ENCODE measurements around the gene ODAD2. TPM values are rescaled to one million over a fixed set of nuclear protein-coding genes. Genes with fewer than 3 reads are reported as not detected.

Gene ODAD2, protein sequence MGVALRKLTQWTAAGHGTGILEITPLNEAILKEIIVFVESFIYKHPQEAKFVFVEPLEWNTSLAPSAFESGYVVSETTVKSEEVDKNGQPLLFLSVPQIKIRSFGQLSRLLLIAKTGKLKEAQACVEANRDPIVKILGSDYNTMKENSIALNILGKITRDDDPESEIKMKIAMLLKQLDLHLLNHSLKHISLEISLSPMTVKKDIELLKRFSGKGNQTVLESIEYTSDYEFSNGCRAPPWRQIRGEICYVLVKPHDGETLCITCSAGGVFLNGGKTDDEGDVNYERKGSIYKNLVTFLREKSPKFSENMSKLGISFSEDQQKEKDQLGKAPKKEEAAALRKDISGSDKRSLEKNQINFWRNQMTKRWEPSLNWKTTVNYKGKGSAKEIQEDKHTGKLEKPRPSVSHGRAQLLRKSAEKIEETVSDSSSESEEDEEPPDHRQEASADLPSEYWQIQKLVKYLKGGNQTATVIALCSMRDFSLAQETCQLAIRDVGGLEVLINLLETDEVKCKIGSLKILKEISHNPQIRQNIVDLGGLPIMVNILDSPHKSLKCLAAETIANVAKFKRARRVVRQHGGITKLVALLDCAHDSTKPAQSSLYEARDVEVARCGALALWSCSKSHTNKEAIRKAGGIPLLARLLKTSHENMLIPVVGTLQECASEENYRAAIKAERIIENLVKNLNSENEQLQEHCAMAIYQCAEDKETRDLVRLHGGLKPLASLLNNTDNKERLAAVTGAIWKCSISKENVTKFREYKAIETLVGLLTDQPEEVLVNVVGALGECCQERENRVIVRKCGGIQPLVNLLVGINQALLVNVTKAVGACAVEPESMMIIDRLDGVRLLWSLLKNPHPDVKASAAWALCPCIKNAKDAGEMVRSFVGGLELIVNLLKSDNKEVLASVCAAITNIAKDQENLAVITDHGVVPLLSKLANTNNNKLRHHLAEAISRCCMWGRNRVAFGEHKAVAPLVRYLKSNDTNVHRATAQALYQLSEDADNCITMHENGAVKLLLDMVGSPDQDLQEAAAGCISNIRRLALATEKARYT
- not detected for total RNA-seq
- polyA plus RNA-seq: not detected

DNA sequence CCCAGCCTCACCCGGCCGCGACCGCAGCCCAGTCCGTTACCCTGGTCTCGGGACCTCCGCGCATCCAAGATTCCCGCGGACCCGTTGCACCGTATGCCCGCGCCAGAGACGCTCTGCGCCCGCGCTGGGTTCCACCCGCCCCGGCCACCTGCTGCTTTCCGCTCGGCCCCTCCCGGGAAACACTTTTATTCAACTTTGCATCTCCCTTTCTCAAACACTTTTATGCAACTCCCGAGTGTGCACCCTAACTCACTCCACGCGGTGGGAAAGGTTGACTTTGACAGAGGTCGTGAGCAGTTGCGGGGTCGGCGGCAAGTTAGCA is at the start of gene ODAD2:
TSS of gene ODAD2 (minus strand) at position 126 of the 322 bp plus-strand sequence. CDS start 3,937 bp downstream, outside the sequence.
- no peak within 1 kb of the TSS for H3K27ac Mint-ChIP-seq
- peaks cover 0 to 3% (median 0%) of the 10 kb centered on the region in 7 donors for H3K9me3 Mint-ChIP-seq
- H3K4me3 ChIP-seq (ENCODE audit: low read depth, low read length): no peak within 1 kb of the TSS
- ATAC-seq (ENCODE audit: low read depth in 2 of 2): peak in 1 of 2 donors; percentile 17
- H3K36me3 Mint-ChIP-seq: no peaks in the 10 kb centered on the region
- peaks cover 15% of the 10 kb centered on the region for H3K27me3 ChIP-seq (ENCODE audit: control insufficient read depth, insufficient read depth, low read length)
- peaks cover 65% of the 10 kb centered on the region for H3K27me3 Mint-ChIP-seq
- no peaks in the 10 kb centered on the region for H3K9me3 ChIP-seq (ENCODE audit: control insufficient read depth in 2 of 2, low read length in 2 of 2)
- no peaks in the 10 kb centered on the region for H3K36me3 ChIP-seq (ENCODE audit: control insufficient read depth, insufficient read depth, low read length)
- H3K4me1 ChIP-seq (ENCODE audit: control insufficient read depth, insufficient read depth, low read length, poor library complexity, severe bottlenecking): peaks cover 4% of the 10 kb centered on the region
- H3K4me1 Mint-ChIP-seq: peaks cover 0 to 13% (median 9%) of the 10 kb centered on the region in 4 donors
- H3K4me3 Mint-ChIP-seq: peak within 1 kb of the TSS in 3 of 4 donors; percentile 77 to 92 (median 82)
- DNase-seq: no peak
- no peak within 1 kb of the TSS for H3K27ac ChIP-seq (ENCODE audit: insufficient read depth, low read length, poor library complexity, severe bottlenecking)

DNA sequence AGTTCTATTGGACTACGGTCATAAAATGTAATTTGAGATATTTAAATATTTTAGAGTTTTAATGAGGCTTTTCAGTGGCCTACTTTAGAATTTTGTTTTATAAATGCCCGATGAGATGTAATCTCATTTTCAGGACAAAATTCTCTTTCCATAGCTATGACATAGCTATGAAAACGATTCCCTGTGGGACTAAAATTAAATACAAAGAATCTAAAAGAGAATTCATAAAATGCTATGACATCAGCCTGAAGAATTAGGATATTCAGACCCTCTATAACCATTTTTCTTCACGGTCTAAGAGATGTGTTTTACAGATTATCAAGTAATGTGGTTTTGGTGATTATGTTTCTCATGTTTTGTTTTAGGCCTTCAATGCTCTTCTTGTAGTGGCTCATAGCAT is 48.2 kb upstream of the ODAD2 start:
- no peaks in the 10 kb centered on the region for H3K27me3 ChIP-seq (ENCODE audit: control insufficient read depth, insufficient read depth, low read length)
- ATAC-seq (ENCODE audit: low read depth in 2 of 2) (no peak), DNase-seq (no peak)
- Mint-ChIP-seq H3K4me3 (no peak overlapping the region), H3K4me1 (no peaks in the 10 kb centered on the region), H3K36me3 (peaks cover 10% of the 10 kb centered on the region), H3K27ac (no peak overlapping the region), H3K27me3 (no peaks in the 10 kb centered on the region), H3K9me3 (peaks cover 0 to 3% (median 0%) of the 10 kb centered on the region in 7 donors)
- no peak overlapping the region for H3K4me3 ChIP-seq (ENCODE audit: low read depth, low read length)
- H3K36me3 ChIP-seq (ENCODE audit: control insufficient read depth, insufficient read depth, low read length): no peaks in the 10 kb centered on the region
- no peak overlapping the region for H3K27ac ChIP-seq (ENCODE audit: insufficient read depth, low read length, poor library complexity, severe bottlenecking)
- no peaks in the 10 kb centered on the region for H3K9me3 ChIP-seq (ENCODE audit: control insufficient read depth in 2 of 2, low read length in 2 of 2)
- H3K4me1 ChIP-seq (ENCODE audit: control insufficient read depth, insufficient read depth, low read length, poor library complexity, severe bottlenecking): no peaks in the 10 kb centered on the region

GRCh38 chr10:28046579-28046978 is 47.7 kb upstream of the ODAD2 start:
- H3K4me3 ChIP-seq (ENCODE audit: low read depth, low read length): no peak overlapping the region
- ATAC-seq (ENCODE audit: low read depth in 2 of 2): no peak
- Mint-ChIP-seq H3K36me3 (peaks cover 10% of the 10 kb centered on the region), H3K9me3 (peaks cover 0 to 3% (median 0%) of the 10 kb centered on the region in 7 donors), H3K27ac (no peak overlapping the region), H3K4me1 (no peaks in the 10 kb centered on the region), H3K4me3 (no peak overlapping the region), H3K27me3 (no peaks in the 10 kb centered on the region)
- no peaks in the 10 kb centered on the region for H3K4me1 ChIP-seq (ENCODE audit: control insufficient read depth, insufficient read depth, low read length, poor library complexity, severe bottlenecking)
- no peak for DNase-seq
- no peaks in the 10 kb centered on the region for H3K9me3 ChIP-seq (ENCODE audit: control insufficient read depth in 2 of 2, low read length in 2 of 2)
- no peaks in the 10 kb centered on the region for H3K36me3 ChIP-seq (ENCODE audit: control insufficient read depth, insufficient read depth, low read length)
- no peaks in the 10 kb centered on the region for H3K27me3 ChIP-seq (ENCODE audit: control insufficient read depth, insufficient read depth, low read length)
- no peak overlapping the region for H3K27ac ChIP-seq (ENCODE audit: insufficient read depth, low read length, poor library complexity, severe bottlenecking)

DNA sequence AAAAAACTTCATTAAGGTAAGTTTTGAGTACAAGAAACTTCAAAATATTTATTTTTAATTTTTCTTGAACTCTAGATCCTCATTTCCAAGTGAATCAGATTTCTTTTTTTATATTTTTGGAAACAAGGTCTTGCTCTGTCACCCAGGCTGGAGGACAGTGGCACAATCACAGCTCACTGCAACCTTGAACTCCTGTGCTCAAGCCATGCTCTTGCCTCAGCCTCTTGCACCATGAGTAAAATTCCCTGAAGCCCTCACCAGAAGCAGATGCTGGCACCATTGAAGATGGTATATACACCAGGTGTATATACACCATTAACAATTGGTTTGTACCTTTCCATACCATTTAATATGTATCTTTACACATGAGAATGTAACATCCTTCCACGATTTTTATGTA is 45.1 kb upstream of the ODAD2 start:
- Histone ChIP-seq H3K4me3 (ENCODE audit: low read depth, low read length) (no peak overlapping the region), H3K36me3 (ENCODE audit: control insufficient read depth, insufficient read depth, low read length) (no peaks in the 10 kb centered on the region), H3K4me1 (ENCODE audit: control insufficient read depth, insufficient read depth, low read length, poor library complexity, severe bottlenecking) (no peaks in the 10 kb centered on the region), H3K9me3 (ENCODE audit: control insufficient read depth in 2 of 2, low read length in 2 of 2) (no peaks in the 10 kb centered on the region), H3K27ac (ENCODE audit: insufficient read depth, low read length, poor library complexity, severe bottlenecking) (no peak overlapping the region), H3K27me3 (ENCODE audit: control insufficient read depth, insufficient read depth, low read length) (peaks cover 4% of the 10 kb centered on the region)
- Mint-ChIP-seq H3K36me3 (no peaks in the 10 kb centered on the region), H3K27ac (no peak overlapping the region), H3K4me1 (no peaks in the 10 kb centered on the region), H3K27me3 (no peaks in the 10 kb centered on the region), H3K9me3 (peaks cover 0 to 3% (median 0%) of the 10 kb centered on the region in 7 donors), H3K4me3 (no peak overlapping the region)
- DNase-seq: no peak
- ATAC-seq (ENCODE audit: low read depth in 2 of 2): no peak

DNA sequence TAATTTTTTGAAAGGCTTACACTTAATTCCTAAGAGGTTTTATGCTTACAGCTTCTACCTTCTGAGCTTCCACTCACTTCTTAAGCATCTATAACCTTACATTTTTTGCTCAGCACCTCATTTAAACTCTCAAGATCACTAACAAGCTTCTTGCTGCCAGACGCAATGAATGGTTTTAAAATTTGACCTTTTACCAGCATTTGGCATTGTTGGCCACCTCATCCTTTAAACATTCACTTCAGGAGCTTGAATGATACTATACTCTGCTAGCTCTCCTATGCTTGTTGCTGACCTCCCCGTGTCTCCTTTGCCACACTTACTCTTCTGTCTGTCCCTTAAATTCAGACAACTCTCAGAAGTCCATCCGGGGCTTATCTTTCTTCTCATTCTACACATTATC is 37.7 kb upstream of the ODAD2 start:
- H3K4me1 ChIP-seq (ENCODE audit: control insufficient read depth, insufficient read depth, low read length, poor library complexity, severe bottlenecking): no peaks in the 10 kb centered on the region
- DNase-seq (no peak), ATAC-seq (ENCODE audit: low read depth in 2 of 2) (no peak)
- H3K4me3 ChIP-seq (ENCODE audit: low read depth, low read length): no peak overlapping the region
- H3K27me3 ChIP-seq (ENCODE audit: control insufficient read depth, insufficient read depth, low read length): peaks cover 8% of the 10 kb centered on the region
- Mint-ChIP-seq H3K27me3 (peaks cover 4% of the 10 kb centered on the region), H3K27ac (peak overlapping the region in 1 of 3 donors; percentile 33), H3K4me1 (no peaks in the 10 kb centered on the region), H3K36me3 (no peaks in the 10 kb centered on the region), H3K9me3 (peaks cover 0 to 6% (median 0%) of the 10 kb centered on the region in 7 donors), H3K4me3 (no peak overlapping the region)
- H3K36me3 ChIP-seq (ENCODE audit: control insufficient read depth, insufficient read depth, low read length): no peaks in the 10 kb centered on the region
- H3K9me3 ChIP-seq (ENCODE audit: control insufficient read depth in 2 of 2, low read length in 2 of 2): no peaks in the 10 kb centered on the region
- H3K27ac ChIP-seq (ENCODE audit: insufficient read depth, low read length, poor library complexity, severe bottlenecking): no peak overlapping the region

DNA sequence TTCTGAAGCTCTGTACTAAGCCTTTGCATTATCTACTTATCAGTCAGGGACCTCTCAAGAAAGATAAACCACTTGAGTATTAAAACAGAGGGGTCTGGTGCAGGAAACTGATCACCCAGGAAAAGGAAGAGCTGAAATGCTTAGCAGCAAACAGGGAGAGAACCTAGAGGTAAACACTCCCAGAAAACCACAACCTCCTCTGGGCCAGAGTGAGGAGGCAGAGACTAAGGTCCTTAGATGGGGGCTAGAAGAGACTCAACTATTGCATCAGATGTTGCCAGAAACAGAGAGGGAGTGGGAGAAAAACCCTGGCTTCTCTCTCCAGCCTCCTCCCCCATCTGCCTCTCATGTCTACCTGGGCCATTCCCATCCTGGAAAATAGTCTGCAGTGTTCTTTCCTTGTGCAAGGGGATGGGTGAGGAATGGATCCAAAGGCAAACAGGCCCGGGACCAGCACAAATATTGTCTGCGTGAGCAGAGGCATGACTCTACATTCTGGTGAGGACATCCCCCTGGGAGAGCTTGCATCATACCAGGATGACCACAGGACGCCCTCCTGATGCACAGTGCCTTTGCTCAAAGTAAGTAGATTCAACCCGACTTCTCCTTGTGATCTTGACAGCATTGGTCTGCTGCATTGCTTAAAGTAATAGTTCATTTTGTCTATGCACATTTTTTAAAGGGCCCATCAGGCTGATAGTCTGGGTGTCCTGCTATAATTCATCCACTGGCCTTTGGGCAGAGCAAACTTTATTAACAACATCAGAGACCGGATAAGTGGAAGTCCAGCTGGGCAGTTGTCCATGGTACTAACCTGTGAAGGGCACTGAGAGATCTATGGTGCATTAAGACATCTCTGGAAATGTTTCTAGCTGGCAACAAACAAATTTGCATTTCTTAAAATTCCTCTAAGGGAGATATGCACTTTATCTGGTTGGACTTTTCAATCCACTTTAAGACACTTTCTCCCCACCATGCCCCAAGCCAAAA is 22.4 kb upstream of the ODAD2 start:
- Mint-ChIP-seq H3K36me3 (no peaks in the 10 kb centered on the region), H3K4me3 (no peak overlapping the region), H3K27me3 (peaks cover 20% of the 10 kb centered on the region), H3K27ac (no peak overlapping the region), H3K9me3 (peaks cover 0 to 3% (median 0%) of the 10 kb centered on the region in 7 donors), H3K4me1 (no peaks in the 10 kb centered on the region)
- Histone ChIP-seq H3K27ac (ENCODE audit: insufficient read depth, low read length, poor library complexity, severe bottlenecking) (no peak overlapping the region), H3K27me3 (ENCODE audit: control insufficient read depth, insufficient read depth, low read length) (peaks cover 3% of the 10 kb centered on the region), H3K4me3 (ENCODE audit: low read depth, low read length) (no peak overlapping the region), H3K36me3 (ENCODE audit: control insufficient read depth, insufficient read depth, low read length) (no peaks in the 10 kb centered on the region), H3K4me1 (ENCODE audit: control insufficient read depth, insufficient read depth, low read length, poor library complexity, severe bottlenecking) (no peaks in the 10 kb centered on the region), H3K9me3 (ENCODE audit: control insufficient read depth in 2 of 2, low read length in 2 of 2) (no peaks in the 10 kb centered on the region)
- no peak for DNase-seq
- no peak for ATAC-seq (ENCODE audit: low read depth in 2 of 2)
